HL-60/S4 treated with retinoic acid at 250 ng/mL for 4 days and 3 days (cell line): Measurements from ENCODE around the gene RERE.

Experiments
- in situ Hi-C: fragments of 300-500 bp; cut with MboI; formaldehyde crosslinking; loops from 2 replicates; pipeline ENCODE4 v1.7.0; 2022; ENCODE audit warnings: low sequenced_read_pairs

The RERE gene

GRCh38 chr1:8360493-8361197 is 456.8 kb downstream of the RERE start:
- in situ Hi-C loops, result no loop called here

- in situ Hi-C loops, result no loop called here
Observed at GRCh38 chr1:8359617-8360481, 457.6 kb downstream of the RERE start.

GRCh38 chr1:8358897-8359616 is 458.4 kb downstream of the RERE start:
- in situ Hi-C loops, result no loop called here

- in situ Hi-C loops, result no loop called here
Observed at GRCh38 chr1:8358241-8358896, 459.1 kb downstream of the RERE start.

- in situ Hi-C loops, result no loop called here
Observed at GRCh38 chr1:8357329-8358101, 459.9 kb downstream of the RERE start.

- in situ Hi-C loops, result no loop called here
Observed at GRCh38 chr1:8356256-8357209, 460.9 kb downstream of the RERE start.

GRCh38 chr1:8355439-8356255 is 461.8 kb downstream of the RERE start:
- in situ Hi-C loops, result no loop called here

- in situ Hi-C loops, result no loop called here
Observed at GRCh38 chr1:8354038-8354437, 463.4 kb downstream of the RERE start.

GRCh38 chr1:8352886-8353785 is 464.3 kb downstream of the RERE start:
- in situ Hi-C loops, result no loop called here

GRCh38 chr1:8352471-8352845 is 465.0 kb downstream of the RERE start:
- in situ Hi-C loops, result no loop called here

- in situ Hi-C loops, result no loop called here
Observed at GRCh38 chr1:8351693-8352470, 465.6 kb downstream of the RERE start.

- in situ Hi-C loops, result no loop called here
Observed at GRCh38 chr1:8350914-8351684, 466.3 kb downstream of the RERE start.

GRCh38 chr1:8349961-8350360 is 467.5 kb downstream of the RERE start:
- in situ Hi-C loops, result no loop called here

GRCh38 chr1:8349473-8349865 is 468.0 kb downstream of the RERE start:
- in situ Hi-C loops, result no loop called here

GRCh38 chr1:8348777-8349472 is 468.5 kb downstream of the RERE start:
- in situ Hi-C loops, result no loop called here
